ENCODE results near the gene PDIA2. TPM values are rescaled to one million over a fixed set of nuclear protein-coding genes. Genes with fewer than 3 reads are reported as not detected.
A peak's percentile ranks its signal among the peaks of the same experiment; 100 is the strongest.

The PDIA2 gene
- total and polyA plus RNA-seq, 10 of the 15 experiments (the other 5 are each of a cell fraction or from before 2014, with no cell fraction given), result 0.11 to 0.36 TPM; not detected in 8

DNA sequence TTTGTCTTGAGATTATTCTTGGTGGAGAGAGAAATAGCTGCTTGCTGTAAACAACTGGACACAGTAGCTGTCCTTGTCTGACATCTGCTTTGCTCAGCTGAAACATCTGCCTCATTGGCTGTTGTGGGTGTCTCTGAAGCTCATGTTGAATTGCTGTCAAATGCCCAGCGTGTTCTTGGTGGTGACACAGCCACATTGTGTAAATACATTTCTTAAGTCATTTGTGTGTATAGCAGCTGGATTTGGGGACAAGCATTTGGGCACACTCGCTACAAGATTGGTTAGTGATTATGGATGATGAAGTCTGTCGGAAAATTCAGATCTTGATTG lies 43.1 kb upstream of the PDIA2 start:
- BruUV-seq (replicated peaks), result no TSS peak
- RAD21 ChIA-PET (ENCODE audit: unreplicated experiment), result interaction anchor here (1.4 kb wide), 1 partner anchor 109 kb away, joined by 5 read pairs; no protein-coding TSS in a partner anchor
- Histone ChIP-seq H3K27ac (ENCODE audit: control insufficient read depth, insufficient read depth) (peak overlapping the region; percentile 5; the same call in 1 of the 2 replicates), H2AFZ (ENCODE audit: control insufficient read depth, low read depth, low read length) (no peak overlapping the region), H3K9ac (ENCODE audit: control insufficient read depth, insufficient read depth, low read length) (no peak overlapping the region), H3K4me2 (ENCODE audit: control insufficient read depth, insufficient read depth) (peak overlapping the region; percentile 45; the same call in 1 of the 2 replicates), H3K9me3 (replicated peaks; ENCODE audit: control insufficient read depth, insufficient read depth, low read length) (no peaks in the 10 kb centered on the region), H3K27me3 (replicated peaks in 1 of 2; ENCODE audit: control insufficient read depth in 2 of 2, insufficient read depth in 2 of 2, low read length in 1 of 2) (no peaks in the 10 kb centered on the region), H3K4me3 (no peak overlapping the region), H3K4me1 (ENCODE audit: control insufficient read depth, insufficient read depth, low read length) (peaks cover 23% of the 10 kb centered on the region), H4K20me1 (ENCODE audit: control insufficient read depth, insufficient read depth) (no peaks in the 10 kb centered on the region), H3K36me3 (ENCODE audit: control insufficient read depth in 2 of 2, insufficient read depth in 2 of 2, low read length in 1 of 2) (no peaks in the 10 kb centered on the region; a peak in 1 of 4 replicates), H3K79me2 (ENCODE audit: control insufficient read depth, insufficient read depth, low read length) (peaks cover 5% of the 10 kb centered on the region)
- ATAC-seq (no peak), DNase-seq (ENCODE audit: low read depth, low spot score) (no peak), FAIRE-seq (no peak)
- SMC1A ChIA-PET (ENCODE audit: uncharacterized antibody, unreplicated experiment), result interaction anchor here (0.7 to 2.1 kb wide), 7 partner anchors 9 to 1599 kb away, joined by 3 to 10 read pairs (median 4); partner anchors contain the start of gene LUC7L
- WGBS (ENCODE audit: insufficient coverage, insufficient replicate concordance, low lambda C conversion rate, missing lambda C conversion rate), result 93% methylated on average over 3 of the region's 3 CpGs
- in situ Hi-C loops (cut with MboI) (no loop called here), intact Hi-C loops (cut with micrococcal nuclease; ENCODE audit: unreplicated experiment) (no loop called here)
- POLR2A ChIA-PET, result interaction anchor here (0.5 to 2.0 kb wide), 4 partner anchors 11 to 156 kb away, joined by 4 to 11 read pairs (median 8); partner anchors contain the start of gene LUC7L
- CTCF ChIA-PET, result interaction anchor here (1.5 to 2.0 kb wide), 2 partner anchors 9 to 12 kb away, joined by 4 to 7 read pairs; no protein-coding TSS in a partner anchor
- TF ChIP-seq JUND (IDR thresholded peaks at IDR 0.05; ENCODE audit: low read depth, low read length), result no peak
- TF ChIP-seq GABPA (IDR thresholded peaks at IDR 0.05; ENCODE audit: low read depth), result no peak
- no peak for TF ChIP-seq SMAD5 (IDR thresholded peaks at IDR 0.05; ENCODE audit: low read depth)
- no peak for TF ChIP-seq ZBTB11 (CRISPR knock-in tag; IDR thresholded peaks at IDR 0.05)
- TF ChIP-seq ZNF207 (IDR thresholded peaks at IDR 0.05; ENCODE audit: borderline replicate concordance), result no peak
- no peak for TF ChIP-seq POLR2AphosphoS5 (IDR thresholded peaks at IDR 0.05; ENCODE audit: low read length)
- TF ChIP-seq, protein P1, sequence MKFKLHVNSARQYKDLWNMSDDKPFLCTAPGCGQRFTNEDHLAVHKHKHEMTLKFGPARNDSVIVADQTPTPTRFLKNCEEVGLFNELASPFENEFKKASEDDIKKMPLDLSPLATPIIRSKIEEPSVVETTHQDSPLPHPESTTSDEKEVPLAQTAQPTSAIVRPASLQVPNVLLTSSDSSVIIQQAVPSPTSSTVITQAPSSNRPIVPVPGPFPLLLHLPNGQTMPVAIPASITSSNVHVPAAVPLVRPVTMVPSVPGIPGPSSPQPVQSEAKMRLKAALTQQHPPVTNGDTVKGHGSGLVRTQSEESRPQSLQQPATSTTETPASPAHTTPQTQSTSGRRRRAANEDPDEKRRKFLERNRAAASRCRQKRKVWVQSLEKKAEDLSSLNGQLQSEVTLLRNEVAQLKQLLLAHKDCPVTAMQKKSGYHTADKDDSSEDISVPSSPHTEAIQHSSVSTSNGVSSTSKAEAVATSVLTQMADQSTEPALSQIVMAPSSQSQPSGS (IDR thresholded peaks at IDR 0.05; ENCODE audit: low read length), result no peak
- no peak for TF ChIP-seq STAT1 (conservative IDR thresholded peaks at IDR 0.05)
- TF ChIP-seq POLR2A (IDR thresholded peaks at IDR 0.05; ENCODE audit: low read depth, low read length), result no peak
